Vagina (tissue), 2 donors: ENCODE results near the gene MFN2. TPM values are rescaled to one million over a fixed set of nuclear protein-coding genes. Genes with fewer than 3 reads are reported as not detected.
"Not testable (repeated sequence)": the region's sequence is repeated elsewhere in the genome, so short reads cannot be mapped to it uniquely, and the experiment has no call there.

ENCODE experiments used
- DNase-seq, 2 donors: peaks; one replicate each; pipeline ENCODE4 v3.0.0-alpha.2; 2017; ENCODE audit errors: extremely low spot score in 2 of 2
- H3K27ac ChIP-seq: fragments of 200-600 bp; sonication (generic); one replicate; pipeline ENCODE4 v1.5.1; 2019
- H3K27me3 ChIP-seq: fragments of 200-600 bp; sonication (generic); one replicate; pipeline ENCODE4 v1.5.1; 2019
- H3K36me3 ChIP-seq, 2 donors: fragments of 200-600 bp; sonication (generic); one replicate each; pipeline ENCODE4 v1.5.1; 2017 to 2019
- H3K4me1 ChIP-seq: fragments of 200-600 bp; sonication (generic); one replicate; pipeline ENCODE4 v1.5.1; 2019
- H3K4me3 ChIP-seq, 2 donors: fragments of 200-600 bp; sonication (generic); 1 replicate in 1 of 2; 2 replicates in 1 of 2; pipeline ENCODE4 v1.5.1; 2016 to 2019
- H3K9me3 ChIP-seq: fragments of 200-600 bp; sonication (generic); one replicate; pipeline ENCODE4 v1.5.1; 2019
- POLR2A ChIP-seq, 2 donors: fragments of 450-650 bp; IDR thresholded peaks; one replicate each; pipeline ENCODE4 v1.6.1; 2017; ENCODE audit warnings: antibody characterized with exemption in 2 of 2, mild to moderate bottlenecking in 2 of 2, moderate library complexity in 2 of 2
- POLR2AphosphoS5 ChIP-seq, 2 donors: sonication (generic); formaldehyde crosslinking; IDR thresholded peaks; one replicate each; pipeline ENCODE4 v1.9.0; 2017; ENCODE audit warnings: antibody characterized with exemption in 2 of 2, mild to moderate bottlenecking in 2 of 2, low read depth in 1 of 2; ENCODE audit not compliant: insufficient read depth in 1 of 2
- intact Hi-C: fragments of 100-400 bp; cut with DNase I; formaldehyde crosslinking; loops from one replicate; pipeline ENCODE4 v1.15.1; 2023
- total RNA-seq: library from RNA; depleted of rRNA; stranded (reverse); fragments of >200 nt; gene quantifications from one replicate; pipeline ENCODE4 v1.2.3, GENCODE V29; 2016
- TF ChIP-seq, protein P1 (sequence below), 3 experiments: fragments of 450-650 bp in 2 of 3; fragments of 200-600 bp in 1 of 3; sonication (generic) in 1 of 3; IDR thresholded peaks; one replicate each; pipeline ENCODE4 v1.5.1; 2017 to 2019; ENCODE audit warnings: antibody characterized with exemption in 3 of 3, mild to moderate bottlenecking in 2 of 3, moderate library complexity in 2 of 3

MFN2 gene
- total RNA-seq, 1 donor from 2014 or later, result 61.6 TPM

DNA sequence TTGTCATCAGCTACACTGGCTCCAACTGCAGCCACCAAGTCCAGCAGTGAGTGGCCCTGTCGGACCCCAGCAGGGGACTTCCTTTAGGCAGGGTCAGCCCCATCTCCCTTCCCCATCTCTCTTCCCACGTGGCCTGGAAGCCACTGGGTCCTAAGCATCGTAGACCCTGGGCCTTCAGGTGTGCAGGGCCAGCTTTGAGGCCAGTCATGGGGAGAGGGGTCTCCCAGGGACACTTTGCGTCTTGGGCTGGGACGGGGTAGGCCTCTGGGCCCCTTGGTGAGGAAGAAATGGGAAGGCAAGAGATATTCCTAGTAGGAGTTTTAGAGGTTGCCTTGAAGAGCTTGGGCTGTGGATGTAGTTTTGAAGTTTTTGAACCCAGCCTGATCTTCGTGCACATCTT lies 27.0 kb downstream of the MFN2 start:
- no peaks in the 10 kb centered on the region for H3K4me1 ChIP-seq
- no peaks in the 10 kb centered on the region for H3K27me3 ChIP-seq
- peak in 1 of 2 donors; percentile 70 for DNase-seq
- TF ChIP-seq POLR2AphosphoS5 (IDR thresholded peaks at IDR 0.05; ENCODE audit: insufficient read depth in 1 of 2, low read depth in 1 of 2) (no peak), POLR2A (IDR thresholded peaks at IDR 0.05) (no peak)
- TF ChIP-seq, protein P1, sequence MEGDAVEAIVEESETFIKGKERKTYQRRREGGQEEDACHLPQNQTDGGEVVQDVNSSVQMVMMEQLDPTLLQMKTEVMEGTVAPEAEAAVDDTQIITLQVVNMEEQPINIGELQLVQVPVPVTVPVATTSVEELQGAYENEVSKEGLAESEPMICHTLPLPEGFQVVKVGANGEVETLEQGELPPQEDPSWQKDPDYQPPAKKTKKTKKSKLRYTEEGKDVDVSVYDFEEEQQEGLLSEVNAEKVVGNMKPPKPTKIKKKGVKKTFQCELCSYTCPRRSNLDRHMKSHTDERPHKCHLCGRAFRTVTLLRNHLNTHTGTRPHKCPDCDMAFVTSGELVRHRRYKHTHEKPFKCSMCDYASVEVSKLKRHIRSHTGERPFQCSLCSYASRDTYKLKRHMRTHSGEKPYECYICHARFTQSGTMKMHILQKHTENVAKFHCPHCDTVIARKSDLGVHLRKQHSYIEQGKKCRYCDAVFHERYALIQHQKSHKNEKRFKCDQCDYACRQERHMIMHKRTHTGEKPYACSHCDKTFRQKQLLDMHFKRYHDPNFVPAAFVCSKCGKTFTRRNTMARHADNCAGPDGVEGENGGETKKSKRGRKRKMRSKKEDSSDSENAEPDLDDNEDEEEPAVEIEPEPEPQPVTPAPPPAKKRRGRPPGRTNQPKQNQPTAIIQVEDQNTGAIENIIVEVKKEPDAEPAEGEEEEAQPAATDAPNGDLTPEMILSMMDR (IDR thresholded peaks at IDR 0.05), result no peak
- no peaks in the 10 kb centered on the region for H3K9me3 ChIP-seq
- H3K4me3 ChIP-seq, result no peak overlapping the region
- H3K27ac ChIP-seq, result no peak overlapping the region
- peaks cover 0 to 85% of the 10 kb centered on the region in 2 donors for H3K36me3 ChIP-seq
- intact Hi-C loops, result no loop called here

DNA sequence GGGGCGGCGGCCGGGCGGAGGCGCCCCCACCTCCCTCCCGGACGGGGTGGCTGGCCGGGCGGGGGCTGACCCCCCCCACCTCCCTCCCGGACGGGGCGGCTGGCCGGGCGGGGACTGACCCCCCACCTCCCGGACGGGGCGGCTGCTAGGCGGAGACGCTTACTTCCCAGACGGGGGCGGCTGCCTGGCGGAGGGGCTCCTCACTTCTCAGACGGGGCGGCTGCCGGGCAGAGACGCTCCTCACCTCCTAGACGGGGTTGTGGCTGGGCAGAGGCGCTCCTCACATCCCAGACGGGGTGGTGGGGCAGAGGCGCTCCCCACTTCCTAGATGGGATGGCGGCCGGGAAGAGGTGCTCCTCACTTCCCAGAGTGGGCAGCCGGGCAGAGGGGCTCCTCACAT lies 28.1 kb downstream of the MFN2 start:
- DNase-seq, H3K27me3 ChIP-seq, H3K9me3 ChIP-seq, H3K27ac ChIP-seq, H3K4me3 ChIP-seq, H3K4me1 ChIP-seq, intact Hi-C loops: not testable (repeated sequence)
- H3K36me3 ChIP-seq, result peaks cover 0 to 80% of the 10 kb centered on the region in 2 donors

DNA sequence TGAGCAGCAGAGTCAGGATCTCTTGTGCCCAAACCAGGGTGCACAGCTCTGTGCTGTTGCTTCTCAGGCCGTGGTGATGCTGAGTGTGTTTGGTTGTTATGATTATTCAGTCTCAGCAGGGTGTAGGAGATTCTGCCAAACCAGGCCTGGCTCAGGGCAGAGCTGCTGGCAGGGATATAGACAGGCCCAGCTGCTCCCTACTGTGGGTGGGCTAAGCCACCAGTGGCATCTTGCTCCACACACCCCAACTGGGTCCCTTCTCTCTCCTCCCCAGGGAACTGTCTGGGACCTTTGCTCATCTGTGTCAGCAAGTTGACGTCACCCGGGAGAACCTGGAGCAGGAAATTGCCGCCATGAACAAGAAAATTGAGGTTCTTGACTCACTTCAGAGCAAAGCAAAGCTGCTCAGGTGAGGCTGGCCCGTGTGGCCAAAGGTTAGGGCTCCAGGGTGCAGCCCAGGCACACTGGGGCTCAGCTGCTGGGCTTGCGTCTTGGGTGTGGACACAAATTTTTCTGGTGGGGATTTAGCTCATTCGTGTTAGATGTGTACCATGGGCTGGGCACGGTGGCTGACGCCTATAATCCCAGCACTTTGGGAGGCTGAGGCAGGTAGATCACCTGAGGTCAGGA lies 29.2 kb downstream of the MFN2 start:
- no peaks in the 10 kb centered on the region for H3K9me3 ChIP-seq
- intact Hi-C loops, result no loop called here
- TF ChIP-seq POLR2A (IDR thresholded peaks at IDR 0.05) (no peak), POLR2AphosphoS5 (IDR thresholded peaks at IDR 0.05; ENCODE audit: insufficient read depth in 1 of 2, low read depth in 1 of 2) (no peak)
- TF ChIP-seq, protein P1 (IDR thresholded peaks at IDR 0.05), result no peak
- DNase-seq, result peak in 1 of 2 donors; percentile 71
- no peaks in the 10 kb centered on the region for H3K27me3 ChIP-seq
- peaks cover 0 to 69% of the 10 kb centered on the region in 2 donors for H3K36me3 ChIP-seq
- H3K4me1 ChIP-seq, result peaks cover 7% of the 10 kb centered on the region
- H3K27ac ChIP-seq, result no peak overlapping the region
- H3K4me3 ChIP-seq, result no peak overlapping the region

DNA sequence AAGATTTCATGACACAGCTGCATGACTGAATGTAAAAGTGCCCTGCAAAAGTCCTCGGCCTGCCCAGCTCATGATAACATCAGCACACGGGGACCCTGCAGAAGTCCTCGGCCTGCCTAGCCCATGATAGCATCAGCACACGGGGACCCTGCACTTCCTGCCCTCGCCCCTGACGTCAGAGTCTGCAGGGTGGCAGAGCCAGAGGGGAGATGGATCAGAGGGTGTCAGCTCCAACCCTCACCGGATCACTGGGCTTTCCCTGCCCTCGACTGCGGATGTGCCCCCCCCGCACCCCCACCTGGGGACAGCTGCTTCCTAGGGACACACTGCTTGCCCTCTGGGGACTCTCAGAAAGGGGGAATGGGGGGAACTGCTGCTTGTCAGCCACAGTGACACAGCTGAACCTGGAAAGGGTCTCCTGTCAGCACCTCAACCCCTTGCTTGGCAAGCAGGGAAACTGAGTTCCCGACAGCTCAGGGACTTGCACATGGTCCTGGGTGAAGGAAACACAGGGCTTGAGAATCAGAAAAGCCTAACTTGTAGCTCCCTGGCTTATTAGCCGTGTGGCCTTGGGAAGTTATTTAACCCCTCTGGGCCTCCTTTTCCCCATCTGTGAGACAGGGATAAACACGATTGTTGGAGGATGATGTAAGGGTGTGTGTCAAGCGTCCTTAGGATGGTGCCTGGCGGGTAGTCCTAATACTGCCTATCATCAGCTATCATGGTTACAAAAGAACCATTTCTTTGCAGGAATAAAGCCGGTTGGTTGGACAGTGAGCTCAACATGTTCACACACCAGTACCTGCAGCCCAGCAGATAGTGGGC lies 30.7 kb downstream of the MFN2 start:
- intact Hi-C loops, result no loop called here
- Histone ChIP-seq H3K4me3 (no peak overlapping the region), H3K27me3 (no peaks in the 10 kb centered on the region), H3K9me3 (no peaks in the 10 kb centered on the region), H3K27ac (no peak overlapping the region), H3K4me1 (peaks cover 8% of the 10 kb centered on the region), H3K36me3 (peaks cover 0 to 54% of the 10 kb centered on the region in 2 donors)
- TF ChIP-seq POLR2AphosphoS5 (IDR thresholded peaks at IDR 0.05; ENCODE audit: insufficient read depth in 1 of 2, low read depth in 1 of 2), result no peak
- no peak for TF ChIP-seq POLR2A (IDR thresholded peaks at IDR 0.05)
- TF ChIP-seq, protein P1 (IDR thresholded peaks at IDR 0.05), result no peak
- DNase-seq, result no peak

DNA sequence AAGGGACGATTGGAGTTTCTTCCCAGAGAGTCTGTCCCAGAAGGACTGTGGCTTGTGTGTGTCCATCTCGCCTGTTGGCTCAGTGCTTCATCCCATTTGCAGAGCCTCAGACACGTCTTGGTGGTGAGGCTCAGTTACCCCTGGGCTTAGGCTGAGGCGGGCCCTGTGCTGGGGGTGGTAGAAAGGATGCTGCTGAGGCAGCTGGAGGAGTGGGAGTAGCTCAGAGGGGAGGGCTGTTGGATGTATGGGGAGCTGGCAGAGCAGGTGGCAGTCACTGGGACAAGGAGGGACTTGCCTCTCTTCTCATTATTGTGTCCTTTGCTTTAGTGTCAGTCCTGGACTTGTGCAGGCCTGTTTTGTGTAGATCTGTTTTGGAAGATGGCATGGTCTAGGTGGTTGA lies 31.8 kb downstream of the MFN2 start:
- H3K36me3 ChIP-seq, result peaks cover 0 to 43% of the 10 kb centered on the region in 2 donors
- no peak overlapping the region for H3K27ac ChIP-seq
- H3K27me3 ChIP-seq, result no peaks in the 10 kb centered on the region
- H3K4me1 ChIP-seq, result peaks cover 8% of the 10 kb centered on the region
- H3K4me3 ChIP-seq, result no peak overlapping the region
- no peak for TF ChIP-seq POLR2AphosphoS5 (IDR thresholded peaks at IDR 0.05; ENCODE audit: insufficient read depth in 1 of 2, low read depth in 1 of 2)
- TF ChIP-seq, protein P1 (IDR thresholded peaks at IDR 0.05), result no peak
- TF ChIP-seq POLR2A (IDR thresholded peaks at IDR 0.05), result no peak
- H3K9me3 ChIP-seq, result no peaks in the 10 kb centered on the region
- DNase-seq, result no peak
- intact Hi-C loops, result no loop called here
